Measurements from ENCODE around the gene OR8U1. TPM values are rescaled to one million over a fixed set of nuclear protein-coding genes. Genes with fewer than 3 reads are reported as not detected.

The OR8U1 gene
- total RNA-seq: not detected
- not detected for polyA plus RNA-seq

- Mint-ChIP-seq H3K27ac (no peak within 1 kb of the TSS), H3K9me3 (peaks cover 3 to 30% (median 9%) of the 10 kb centered on the region in 7 donors), H3K4me1 (no peaks in the 10 kb centered on the region), H3K4me3 (peak within 1 kb of the TSS in 1 of 4 donors; percentile 1), H3K36me3 (no peaks in the 10 kb centered on the region), H3K27me3 (no peaks in the 10 kb centered on the region)
- Histone ChIP-seq H3K4me3 (ENCODE audit: low read depth, low read length) (no peak within 1 kb of the TSS), H3K4me1 (ENCODE audit: control insufficient read depth, insufficient read depth, low read length, poor library complexity, severe bottlenecking) (no peaks in the 10 kb centered on the region), H3K27me3 (ENCODE audit: control insufficient read depth, insufficient read depth, low read length) (no peaks in the 10 kb centered on the region), H3K27ac (ENCODE audit: insufficient read depth, low read length, poor library complexity, severe bottlenecking) (no peak within 1 kb of the TSS), H3K9me3 (ENCODE audit: control insufficient read depth in 2 of 2, low read length in 2 of 2) (no peaks in the 10 kb centered on the region), H3K36me3 (ENCODE audit: control insufficient read depth, insufficient read depth, low read length) (no peaks in the 10 kb centered on the region)
- ATAC-seq (ENCODE audit: low read depth in 2 of 2) (no peak), DNase-seq (no peak)
These were observed at the start of gene OR8U1 for GRCh38 chr11:56375324-56375723. OR8U1 (plus strand) TSS chr11:56375624; CDS start chr11:56375624, 0 bp downstream.

- Mint-ChIP-seq H3K27me3 (no peaks in the 10 kb centered on the region), H3K9me3 (peaks cover 0 to 10% (median 3%) of the 10 kb centered on the region in 7 donors), H3K27ac (no peak overlapping the region), H3K4me1 (no peaks in the 10 kb centered on the region), H3K36me3 (no peaks in the 10 kb centered on the region), H3K4me3 (no peak overlapping the region)
- no peak for DNase-seq
- Histone ChIP-seq H3K9me3 (ENCODE audit: control insufficient read depth in 2 of 2, low read length in 2 of 2) (no peaks in the 10 kb centered on the region), H3K4me3 (ENCODE audit: low read depth, low read length) (no peak overlapping the region), H3K27me3 (ENCODE audit: control insufficient read depth, insufficient read depth, low read length) (no peaks in the 10 kb centered on the region), H3K36me3 (ENCODE audit: control insufficient read depth, insufficient read depth, low read length) (no peaks in the 10 kb centered on the region), H3K27ac (ENCODE audit: insufficient read depth, low read length, poor library complexity, severe bottlenecking) (no peak overlapping the region), H3K4me1 (ENCODE audit: control insufficient read depth, insufficient read depth, low read length, poor library complexity, severe bottlenecking) (no peaks in the 10 kb centered on the region)
- ATAC-seq (ENCODE audit: low read depth in 2 of 2): no peak
These were observed 43.4 kb upstream of the OR8U1 start for GRCh38 chr11:56331861-56332491.

DNA sequence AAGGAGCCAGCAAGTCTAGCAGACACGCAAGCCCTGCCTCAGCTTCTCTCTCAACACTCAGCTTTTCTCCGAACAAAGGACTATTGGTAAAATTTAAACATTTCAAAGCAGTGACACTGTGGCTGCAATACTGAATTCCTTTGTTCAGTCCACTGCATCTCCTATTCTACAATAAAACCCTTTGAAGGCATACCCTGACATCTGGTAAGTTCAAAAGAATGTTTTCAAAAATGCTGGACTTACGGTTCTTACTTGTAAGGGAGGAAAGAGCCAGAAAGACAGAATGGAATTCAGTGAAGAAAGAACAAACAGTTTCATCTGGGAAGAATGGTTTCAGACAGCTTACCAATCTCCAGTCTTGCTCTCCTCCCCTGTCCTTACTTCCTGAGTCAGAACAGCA is 42.3 kb upstream of the OR8U1 start:
- H3K36me3 Mint-ChIP-seq: no peaks in the 10 kb centered on the region
- no peak overlapping the region for H3K27ac Mint-ChIP-seq
- DNase-seq: no peak
- no peaks in the 10 kb centered on the region for H3K4me1 ChIP-seq (ENCODE audit: control insufficient read depth, insufficient read depth, low read length, poor library complexity, severe bottlenecking)
- no peaks in the 10 kb centered on the region for H3K27me3 Mint-ChIP-seq
- peaks cover 0 to 14% (median 2%) of the 10 kb centered on the region in 7 donors for H3K9me3 Mint-ChIP-seq
- H3K4me3 ChIP-seq (ENCODE audit: low read depth, low read length): no peak overlapping the region
- no peak overlapping the region for H3K27ac ChIP-seq (ENCODE audit: insufficient read depth, low read length, poor library complexity, severe bottlenecking)
- no peaks in the 10 kb centered on the region for H3K4me1 Mint-ChIP-seq
- H3K36me3 ChIP-seq (ENCODE audit: control insufficient read depth, insufficient read depth, low read length): no peaks in the 10 kb centered on the region
- no peak for ATAC-seq (ENCODE audit: low read depth in 2 of 2)
- H3K4me3 Mint-ChIP-seq: no peak overlapping the region
- no peaks in the 10 kb centered on the region for H3K27me3 ChIP-seq (ENCODE audit: control insufficient read depth, insufficient read depth, low read length)
- H3K9me3 ChIP-seq (ENCODE audit: control insufficient read depth in 2 of 2, low read length in 2 of 2): peaks cover 0 to 2% of the 10 kb centered on the region in 2 experiments

GRCh38 chr11:56340289-56340688 is 35.1 kb upstream of the OR8U1 start:
- H3K9me3 Mint-ChIP-seq: peaks cover 0 to 31% (median 8%) of the 10 kb centered on the region in 7 donors
- Histone ChIP-seq H3K36me3 (ENCODE audit: control insufficient read depth, insufficient read depth, low read length) (no peaks in the 10 kb centered on the region), H3K27me3 (ENCODE audit: control insufficient read depth, insufficient read depth, low read length) (no peaks in the 10 kb centered on the region), H3K4me1 (ENCODE audit: control insufficient read depth, insufficient read depth, low read length, poor library complexity, severe bottlenecking) (no peaks in the 10 kb centered on the region), H3K27ac (ENCODE audit: insufficient read depth, low read length, poor library complexity, severe bottlenecking) (no peak overlapping the region), H3K9me3 (ENCODE audit: control insufficient read depth in 2 of 2, low read length in 2 of 2) (peaks cover 0 to 2% of the 10 kb centered on the region in 2 experiments), H3K4me3 (ENCODE audit: low read depth, low read length) (no peak overlapping the region)
- H3K4me1 Mint-ChIP-seq: no peaks in the 10 kb centered on the region
- no peaks in the 10 kb centered on the region for H3K36me3 Mint-ChIP-seq
- no peaks in the 10 kb centered on the region for H3K27me3 Mint-ChIP-seq
- no peak for ATAC-seq (ENCODE audit: low read depth in 2 of 2)
- H3K4me3 Mint-ChIP-seq: no peak overlapping the region
- H3K27ac Mint-ChIP-seq: no peak overlapping the region
- DNase-seq: no peak

GRCh38 chr11:56345739-56346138 is 29.7 kb upstream of the OR8U1 start, which contains the start of gene OR8K1:
OR8K1 (plus strand) TSS chr11:56346039; CDS start chr11:56346039, 0 bp downstream.
- no peaks in the 10 kb centered on the region for H3K4me1 ChIP-seq (ENCODE audit: control insufficient read depth, insufficient read depth, low read length, poor library complexity, severe bottlenecking)
- Mint-ChIP-seq H3K4me1 (no peaks in the 10 kb centered on the region), H3K9me3 (peaks cover 0 to 19% (median 6%) of the 10 kb centered on the region in 7 donors), H3K27ac (no peak within 1 kb of the TSS), H3K27me3 (no peaks in the 10 kb centered on the region), H3K36me3 (no peaks in the 10 kb centered on the region), H3K4me3 (no peak within 1 kb of the TSS)
- DNase-seq (no peak), ATAC-seq (ENCODE audit: low read depth in 2 of 2) (no peak)
- H3K27ac ChIP-seq (ENCODE audit: insufficient read depth, low read length, poor library complexity, severe bottlenecking): no peak within 1 kb of the TSS
- no peak within 1 kb of the TSS for H3K4me3 ChIP-seq (ENCODE audit: low read depth, low read length)
- H3K27me3 ChIP-seq (ENCODE audit: control insufficient read depth, insufficient read depth, low read length): no peaks in the 10 kb centered on the region
- H3K36me3 ChIP-seq (ENCODE audit: control insufficient read depth, insufficient read depth, low read length): no peaks in the 10 kb centered on the region
- no peaks in the 10 kb centered on the region for H3K9me3 ChIP-seq (ENCODE audit: control insufficient read depth in 2 of 2, low read length in 2 of 2)

- Histone ChIP-seq H3K27ac (ENCODE audit: insufficient read depth, low read length, poor library complexity, severe bottlenecking) (no peak within 1 kb of the TSS), H3K4me3 (ENCODE audit: low read depth, low read length) (no peak within 1 kb of the TSS), H3K36me3 (ENCODE audit: control insufficient read depth, insufficient read depth, low read length) (no peaks in the 10 kb centered on the region), H3K27me3 (ENCODE audit: control insufficient read depth, insufficient read depth, low read length) (no peaks in the 10 kb centered on the region), H3K9me3 (ENCODE audit: control insufficient read depth in 2 of 2, low read length in 2 of 2) (peaks cover 0 to 4% of the 10 kb centered on the region in 2 experiments), H3K4me1 (ENCODE audit: control insufficient read depth, insufficient read depth, low read length, poor library complexity, severe bottlenecking) (no peaks in the 10 kb centered on the region)
- H3K4me3 Mint-ChIP-seq: no peak within 1 kb of the TSS
- no peak for ATAC-seq (ENCODE audit: low read depth in 2 of 2)
- H3K27me3 Mint-ChIP-seq: no peaks in the 10 kb centered on the region
- no peak within 1 kb of the TSS for H3K27ac Mint-ChIP-seq
- H3K4me1 Mint-ChIP-seq: no peaks in the 10 kb centered on the region
- H3K9me3 Mint-ChIP-seq: peaks cover 0 to 20% (median 3%) of the 10 kb centered on the region in 7 donors
- H3K36me3 Mint-ChIP-seq: no peaks in the 10 kb centered on the region
- no peak for DNase-seq
These were observed 21.4 kb upstream of the OR8U1 start, which contains the start of gene OR8J1 for GRCh38 chr11:56353991-56354390. OR8J1 (plus strand) TSS chr11:56354291; CDS start chr11:56360247, 5,956 bp downstream.

GRCh38 chr11:56380120-56380519 is 4.7 kb downstream of the OR8U1 start:
- peaks cover 1 to 23% (median 8%) of the 10 kb centered on the region in 7 donors for H3K9me3 Mint-ChIP-seq
- no peak for DNase-seq
- Histone ChIP-seq H3K4me1 (ENCODE audit: control insufficient read depth, insufficient read depth, low read length, poor library complexity, severe bottlenecking) (no peaks in the 10 kb centered on the region), H3K4me3 (ENCODE audit: low read depth, low read length) (no peak overlapping the region), H3K27me3 (ENCODE audit: control insufficient read depth, insufficient read depth, low read length) (no peaks in the 10 kb centered on the region), H3K27ac (ENCODE audit: insufficient read depth, low read length, poor library complexity, severe bottlenecking) (no peak overlapping the region), H3K36me3 (ENCODE audit: control insufficient read depth, insufficient read depth, low read length) (no peaks in the 10 kb centered on the region), H3K9me3 (ENCODE audit: control insufficient read depth in 2 of 2, low read length in 2 of 2) (no peaks in the 10 kb centered on the region)
- no peak overlapping the region for H3K27ac Mint-ChIP-seq
- no peak overlapping the region for H3K4me3 Mint-ChIP-seq
- no peak for ATAC-seq (ENCODE audit: low read depth in 2 of 2)
- H3K4me1 Mint-ChIP-seq: no peaks in the 10 kb centered on the region
- H3K36me3 Mint-ChIP-seq: no peaks in the 10 kb centered on the region
- no peaks in the 10 kb centered on the region for H3K27me3 Mint-ChIP-seq

- Mint-ChIP-seq H3K4me3 (no peak overlapping the region), H3K27ac (no peak overlapping the region), H3K36me3 (no peaks in the 10 kb centered on the region), H3K4me1 (no peaks in the 10 kb centered on the region), H3K27me3 (no peaks in the 10 kb centered on the region), H3K9me3 (peaks cover 0 to 13% (median 7%) of the 10 kb centered on the region in 7 donors)
- Histone ChIP-seq H3K27ac (ENCODE audit: insufficient read depth, low read length, poor library complexity, severe bottlenecking) (no peak overlapping the region), H3K4me1 (ENCODE audit: control insufficient read depth, insufficient read depth, low read length, poor library complexity, severe bottlenecking) (no peaks in the 10 kb centered on the region), H3K27me3 (ENCODE audit: control insufficient read depth, insufficient read depth, low read length) (no peaks in the 10 kb centered on the region), H3K36me3 (ENCODE audit: control insufficient read depth, insufficient read depth, low read length) (no peaks in the 10 kb centered on the region), H3K4me3 (ENCODE audit: low read depth, low read length) (no peak overlapping the region), H3K9me3 (ENCODE audit: control insufficient read depth in 2 of 2, low read length in 2 of 2) (peaks cover 2 to 14% of the 10 kb centered on the region in 2 experiments)
- no peak for DNase-seq
- no peak for ATAC-seq (ENCODE audit: low read depth in 2 of 2)
These were observed 19.0 kb downstream of the OR8U1 start for GRCh38 chr11:56394381-56394780.
